PC-3 (cell line): ENCODE measurements around the gene JAZF1. TPM values are rescaled to one million over a fixed set of nuclear protein-coding genes. Genes with fewer than 3 reads are reported as not detected.
A peak's percentile ranks its signal among the peaks of the same experiment; 100 is the strongest.

ENCODE experiments used
- ATAC-seq: fragments of 200-7000 bp; cut with Tn5 transposase; 2 replicates; pipeline ENCODE4 v1.9.1; 2020; ENCODE audit warnings: mild to moderate bottlenecking, moderate library complexity
- BruUV-seq: library from RNA; stranded (reverse); fragments of 400-500 nt; replicated peaks from 2 replicates; lab custom pipeline; 2021; lab: Mats Ljungman, UMichigan
- CTCF ChIA-PET: fragments of 300-600 bp; sonication (Branson Sonifier 250); formaldehyde crosslinking; loops from one replicate; lab custom pipeline; 2022; ENCODE audit warnings: antibody characterized with exemption; lab: Charles Lee
- POLR2A ChIA-PET: fragments of 300-600 bp; sonication (Branson Sonifier 250); formaldehyde crosslinking; loops from one replicate; lab custom pipeline; 2022; ENCODE audit warnings: antibody characterized with exemption; ENCODE audit not compliant: unreplicated experiment; lab: Charles Lee
- DNase-seq: peaks from one replicate; pipeline ENCODE4 v3.0.0-alpha.2; 2015
- H2AFZ ChIP-seq: fragments of 300-600 bp; sonication (generic); 2 replicates; pipeline ENCODE4 v1.6.0; 2016; ENCODE audit warnings: antibody characterized with exemption, low read length
- H3F3A ChIP-seq: fragments of 300-600 bp; sonication (generic); one replicate; pipeline ENCODE4 v1.6.0; 2017; ENCODE audit warnings: antibody characterized with exemption, low read length, control low read depth, mild to moderate bottlenecking; ENCODE audit not compliant: unreplicated experiment
- H3K27ac ChIP-seq: fragments of 300-600 bp; sonication (generic); 2 replicates; pipeline ENCODE4 v1.5.1; 2016; ENCODE audit warnings: mild to moderate bottlenecking, low read length
- H3K27me3 ChIP-seq: fragments of 300-600 bp; sonication (generic); 2 replicates; pipeline ENCODE4 v1.6.1; 2016; ENCODE audit warnings: low read length, mixed read lengths
- H3K36me3 ChIP-seq: fragments of 300-600 bp; sonication (generic); 2 replicates; pipeline ENCODE4 v1.6.1; 2016; ENCODE audit warnings: low read depth, mixed run types, low read length, mixed read lengths
- H3K4me1 ChIP-seq: fragments of 300-600 bp; sonication (generic); 2 replicates; pipeline ENCODE4 v1.5.1; 2016; ENCODE audit warnings: low read length; ENCODE audit not compliant: insufficient read depth
- H3K4me2 ChIP-seq: fragments of 300-600 bp; sonication (generic); 2 replicates; pipeline ENCODE4 v1.6.0; 2016; ENCODE audit warnings: low read length
- H3K4me3 ChIP-seq: fragments of 300-600 bp; sonication (generic); 2 replicates; pipeline ENCODE4 v1.5.1; 2016; ENCODE audit warnings: mild to moderate bottlenecking, low read length, mixed read lengths
- H3K79me2 ChIP-seq: fragments of 300-600 bp; sonication (generic); 2 replicates; pipeline ENCODE4 v1.6.1; 2017; ENCODE audit warnings: low read length, mixed read lengths
- H3K9ac ChIP-seq: fragments of 300-600 bp; sonication (generic); 2 replicates; pipeline ENCODE4 v1.6.0; 2016; ENCODE audit warnings: mild to moderate bottlenecking, low read length
- H3K9me2 ChIP-seq: fragments of 300-600 bp; sonication (generic); replicated peaks from 2 replicates; pipeline ENCODE4 v1.6.1; 2016; ENCODE audit warnings: mixed run types, low read length, mixed read lengths
- H3K9me3 ChIP-seq: fragments of 300-600 bp; sonication (generic); 2 replicates; pipeline ENCODE4 v1.6.1; 2016; ENCODE audit warnings: low read length, mixed read lengths
- H4K20me1 ChIP-seq: fragments of 300-600 bp; sonication (generic); 2 replicates; pipeline ENCODE4 v1.6.1; 2016; ENCODE audit warnings: low read length, mixed read lengths
- EZH2 ChIP-seq: fragments of 300-600 bp; sonication (generic); IDR thresholded peaks from one replicate; pipeline ENCODE4 v1.6.1; 2017; ENCODE audit warnings: antibody characterized with exemption, mild to moderate bottlenecking, low read length; ENCODE audit not compliant: unreplicated experiment
- EZH2phosphoT487 ChIP-seq: fragments of 300-600 bp; sonication (generic); IDR thresholded peaks from 2 replicates; pipeline ENCODE4 v1.6.1; 2018; ENCODE audit warnings: mild to moderate bottlenecking, antibody characterized with exemption, low read length, borderline replicate concordance
- intact Hi-C: fragments of 100-400 bp; cut with micrococcal nuclease; formaldehyde crosslinking; loops from 2 replicates; pipeline ENCODE4 v1.9.0; 2023
- total RNA-seq: library from RNA; depleted of rRNA; stranded (reverse); fragments of >200 nt; gene quantifications from 2 replicates; pipeline ENCODE4 v1.2.3, GENCODE V29; 2014
- TF ChIP-seq, protein P1 (sequence below): fragments of 300-600 bp; sonication (generic); conservative IDR thresholded peaks from 2 replicates; pipeline ENCODE4 v1.5.1; 2017; ENCODE audit warnings: antibody characterized with exemption, low read depth, mild to moderate bottlenecking, low read length

Gene JAZF1
- total RNA-seq, 1 experiment from 2014 or later = 2.3 TPM

DNA sequence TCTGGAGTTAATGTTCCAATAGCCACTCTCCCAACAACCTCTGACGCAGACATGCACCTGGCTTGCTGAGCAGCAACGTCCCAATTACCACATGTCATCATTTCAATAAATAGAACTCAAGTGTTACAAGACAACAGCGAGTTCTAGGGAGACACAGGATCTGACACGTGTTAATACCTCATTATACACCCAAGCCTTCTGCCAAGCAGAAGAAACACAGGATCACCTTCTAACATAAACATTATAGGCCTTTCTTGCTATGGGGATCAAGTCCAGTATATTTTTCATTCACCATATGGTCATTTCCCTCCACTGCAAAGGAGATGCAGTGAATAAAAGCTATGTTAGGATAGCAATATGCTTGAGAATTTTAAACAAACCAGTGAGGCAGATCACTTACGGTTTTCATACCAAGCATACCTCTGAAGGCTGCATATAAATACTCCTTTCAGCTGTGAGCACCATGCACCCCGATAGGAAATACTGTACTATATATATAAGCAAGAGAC lies 74.2 kb downstream of the JAZF1 start:
- POLR2A ChIA-PET = no interaction called here
- peaks cover 39% of the 10 kb centered on the region for H3K4me1 ChIP-seq
- ATAC-seq = no peak

DNA sequence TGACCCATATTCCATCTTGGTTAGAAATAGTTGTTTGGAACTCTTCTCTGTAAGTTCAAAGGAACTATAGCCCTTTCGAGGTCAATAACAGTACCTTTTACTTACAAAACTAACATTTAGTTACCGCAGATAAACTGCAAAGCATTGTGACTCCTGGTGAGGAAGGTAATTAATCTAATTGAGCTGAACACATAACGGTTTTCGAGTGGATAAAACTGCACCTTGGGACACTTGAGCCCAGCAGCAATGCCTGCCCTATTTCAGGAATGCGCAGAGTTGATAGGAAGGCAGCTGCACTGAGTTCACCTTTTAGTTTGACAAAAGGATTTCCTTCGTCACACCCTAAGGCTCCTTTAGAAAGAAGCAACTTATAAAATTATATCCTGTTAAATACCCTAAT lies 75.4 kb downstream of the JAZF1 start:
- peaks cover 39% of the 10 kb centered on the region for H3K4me1 ChIP-seq
- DNase-seq (no peak), ATAC-seq (no peak)
- H3K9ac ChIP-seq = no peak overlapping the region
- no peaks in the 10 kb centered on the region for H3F3A ChIP-seq
- no peaks in the 10 kb centered on the region for H3K9me3 ChIP-seq
- no peak overlapping the region for H2AFZ ChIP-seq
- H3K79me2 ChIP-seq = no peaks in the 10 kb centered on the region
- H3K4me2 ChIP-seq = no peak overlapping the region
- no TSS peak for BruUV-seq
- ChIA-PET CTCF (no interaction called here), POLR2A (no interaction called here)
- TF ChIP-seq EZH2phosphoT487 (no peak), EZH2 (no peak)
- TF ChIP-seq, protein P1, sequence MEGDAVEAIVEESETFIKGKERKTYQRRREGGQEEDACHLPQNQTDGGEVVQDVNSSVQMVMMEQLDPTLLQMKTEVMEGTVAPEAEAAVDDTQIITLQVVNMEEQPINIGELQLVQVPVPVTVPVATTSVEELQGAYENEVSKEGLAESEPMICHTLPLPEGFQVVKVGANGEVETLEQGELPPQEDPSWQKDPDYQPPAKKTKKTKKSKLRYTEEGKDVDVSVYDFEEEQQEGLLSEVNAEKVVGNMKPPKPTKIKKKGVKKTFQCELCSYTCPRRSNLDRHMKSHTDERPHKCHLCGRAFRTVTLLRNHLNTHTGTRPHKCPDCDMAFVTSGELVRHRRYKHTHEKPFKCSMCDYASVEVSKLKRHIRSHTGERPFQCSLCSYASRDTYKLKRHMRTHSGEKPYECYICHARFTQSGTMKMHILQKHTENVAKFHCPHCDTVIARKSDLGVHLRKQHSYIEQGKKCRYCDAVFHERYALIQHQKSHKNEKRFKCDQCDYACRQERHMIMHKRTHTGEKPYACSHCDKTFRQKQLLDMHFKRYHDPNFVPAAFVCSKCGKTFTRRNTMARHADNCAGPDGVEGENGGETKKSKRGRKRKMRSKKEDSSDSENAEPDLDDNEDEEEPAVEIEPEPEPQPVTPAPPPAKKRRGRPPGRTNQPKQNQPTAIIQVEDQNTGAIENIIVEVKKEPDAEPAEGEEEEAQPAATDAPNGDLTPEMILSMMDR = no peak
- no peaks in the 10 kb centered on the region for H3K36me3 ChIP-seq
- H3K27ac ChIP-seq = no peak overlapping the region
- H4K20me1 ChIP-seq = no peaks in the 10 kb centered on the region
- no peak overlapping the region for H3K4me3 ChIP-seq
- H3K9me2 ChIP-seq = no peaks in the 10 kb centered on the region
- intact Hi-C loops = loop anchor here (5.0 kb wide), 1 partner anchor 52 kb away; no protein-coding TSS in a partner anchor
- H3K27me3 ChIP-seq = no peaks in the 10 kb centered on the region

More for the DNA sequence above, 74.2 kb downstream of the JAZF1 start:
- intact Hi-C loops = loop anchor here (5.0 kb wide), 1 partner anchor 51 kb away; no protein-coding TSS in a partner anchor
- Histone ChIP-seq H3K9me3 (no peaks in the 10 kb centered on the region), H3K27ac (no peak overlapping the region), H3K9ac (no peak overlapping the region), H3K4me2 (no peak overlapping the region), H2AFZ (no peak overlapping the region), H3K79me2 (no peaks in the 10 kb centered on the region), H4K20me1 (no peaks in the 10 kb centered on the region), H3K36me3 (no peaks in the 10 kb centered on the region), H3K9me2 (no peaks in the 10 kb centered on the region), H3K27me3 (no peaks in the 10 kb centered on the region), H3K4me3 (no peak overlapping the region), H3F3A (no peaks in the 10 kb centered on the region)
- no peak for DNase-seq
- CTCF ChIA-PET = no interaction called here
- no TSS peak for BruUV-seq
- no peak for TF ChIP-seq EZH2phosphoT487
- no peak for TF ChIP-seq EZH2
- TF ChIP-seq, protein P1 = no peak

DNA sequence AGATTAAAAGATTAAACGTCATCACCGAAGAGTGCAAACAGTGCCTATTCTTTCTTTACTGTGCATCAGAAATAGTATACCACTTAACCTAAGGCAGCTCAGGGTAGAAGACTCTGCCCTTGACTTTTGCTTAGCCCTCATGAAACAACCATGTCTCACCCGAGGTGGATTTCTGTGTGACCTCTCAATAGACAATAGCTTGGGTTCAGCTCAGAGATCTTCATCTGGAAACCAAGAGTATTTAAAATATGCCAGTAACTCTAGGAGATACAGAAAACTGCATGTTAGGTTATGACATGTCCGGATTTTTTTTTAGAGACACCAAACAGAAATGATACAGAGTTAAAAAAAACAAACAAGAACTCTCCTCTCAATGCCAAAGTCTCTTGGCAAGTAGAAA lies 75.8 kb downstream of the JAZF1 start:
- no peaks in the 10 kb centered on the region for H3K79me2 ChIP-seq
- peak overlapping the region; percentile 15 for H3K4me2 ChIP-seq
- no peaks in the 10 kb centered on the region for H3K9me2 ChIP-seq
- TF ChIP-seq EZH2 (no peak), EZH2phosphoT487 (no peak)
- TF ChIP-seq, protein P1 = no peak
- intact Hi-C loops = loop anchor here (5.0 kb wide), 1 partner anchor 52 kb away; no protein-coding TSS in a partner anchor
- no TSS peak for BruUV-seq
- peak overlapping the region; percentile 28; the same call in 1 of the 2 replicates for H3K27ac ChIP-seq
- H2AFZ ChIP-seq = no peak overlapping the region
- DNase-seq (no peak), ATAC-seq (no peak)
- H3K4me3 ChIP-seq = no peak overlapping the region
- H3K27me3 ChIP-seq = no peaks in the 10 kb centered on the region
- no peaks in the 10 kb centered on the region for H3K9me3 ChIP-seq
- ChIA-PET POLR2A (no interaction called here), CTCF (no interaction called here)
- H3F3A ChIP-seq = no peaks in the 10 kb centered on the region
- H3K9ac ChIP-seq = no peak overlapping the region
- peaks cover 39% of the 10 kb centered on the region for H3K4me1 ChIP-seq
- H4K20me1 ChIP-seq = no peaks in the 10 kb centered on the region
- H3K36me3 ChIP-seq = no peaks in the 10 kb centered on the region
